GM15510 (cell line): ENCODE results near the gene DHX15.

Experiments
- POLR2A ChIP-seq: IDR thresholded peaks from 3 replicates; pipeline ENCODE4 v1.6.1; 2011; ENCODE audit warnings: borderline replicate concordance; ENCODE audit not compliant: insufficient read length; ENCODE audit errors: extremely low read depth

Gene DHX15

DNA sequence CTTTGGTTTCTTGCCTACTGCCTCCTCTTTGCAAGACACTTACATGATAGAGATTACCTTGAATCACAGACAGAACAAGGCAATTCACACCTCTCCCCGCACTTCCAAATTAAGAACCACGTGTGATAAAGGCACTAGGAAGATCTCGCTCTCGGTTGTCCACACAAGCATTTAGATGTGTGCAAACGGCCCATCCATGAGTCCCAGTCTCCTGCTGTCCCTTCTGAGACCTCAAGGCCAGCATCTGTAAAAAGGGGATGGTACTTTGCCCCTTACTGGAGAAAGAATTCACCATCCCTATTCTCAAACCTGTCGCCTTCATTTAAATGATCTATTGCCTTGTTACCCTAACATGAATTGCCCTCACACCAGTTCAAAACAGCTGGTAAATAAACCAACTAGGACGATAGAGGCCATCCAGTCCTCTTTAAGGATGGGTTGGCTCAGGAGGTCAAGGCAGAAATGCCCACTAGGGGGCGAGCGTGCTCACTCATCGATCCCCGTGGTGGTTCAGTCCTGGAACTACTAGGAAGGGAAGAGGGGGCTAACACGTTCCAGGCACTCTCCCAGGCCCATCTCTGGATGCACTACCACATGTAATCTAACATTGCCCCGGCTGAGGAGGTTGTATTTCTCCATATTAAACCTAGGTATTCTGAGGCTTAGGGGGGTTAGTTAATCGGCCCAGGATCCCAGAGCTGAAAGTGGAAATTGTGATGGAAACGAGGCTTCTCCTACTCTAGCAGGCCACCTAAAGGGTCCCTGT lies 95.8 kb downstream of the DHX15 start:
- no peak for TF ChIP-seq POLR2A

DNA sequence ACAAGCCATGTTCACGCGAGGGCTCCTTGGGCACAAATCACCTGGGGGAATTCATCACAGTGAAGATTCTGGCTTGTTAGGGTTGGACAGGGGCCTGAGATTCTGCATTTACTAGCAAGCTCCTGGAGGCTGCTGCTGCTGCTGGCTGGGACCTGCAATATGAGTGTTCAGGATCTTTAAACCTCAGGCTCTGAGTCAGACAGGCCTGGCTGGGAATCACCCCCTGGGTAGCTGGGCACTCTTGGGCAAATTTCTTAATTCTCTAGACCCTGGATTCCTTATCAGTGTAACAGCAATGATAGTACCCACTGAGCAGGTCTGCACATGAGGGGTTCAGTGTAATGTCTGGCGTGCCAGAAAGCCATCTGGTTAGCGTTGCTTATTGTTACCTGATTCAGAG lies 101.5 kb downstream of the DHX15 start:
- TF ChIP-seq POLR2A, result no peak

DNA sequence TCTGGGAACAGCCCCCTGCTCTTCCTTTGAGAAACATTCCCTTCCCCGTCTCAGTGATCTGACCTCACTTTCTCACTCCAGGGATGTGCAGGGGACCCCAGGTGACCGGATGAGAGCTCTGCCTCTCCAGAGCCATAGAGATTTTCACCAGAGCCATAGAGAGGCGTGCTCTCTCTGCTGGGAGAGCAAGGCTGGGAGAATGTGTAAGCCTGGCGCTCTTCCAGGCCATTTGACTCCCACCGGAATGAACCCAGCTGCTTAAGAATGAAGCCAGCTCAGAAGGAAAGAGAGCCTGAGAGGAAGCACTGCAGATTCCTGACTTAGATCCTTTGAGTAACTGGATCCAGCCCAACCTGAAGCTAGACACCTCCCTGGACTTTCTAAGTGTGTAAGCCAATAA lies 106.4 kb downstream of the DHX15 start:
- no peak for TF ChIP-seq POLR2A
